NT2/D1 (cell line): ENCODE results near the gene CSGALNACT2.

Experiments
- SUZ12 ChIP-seq: IDR thresholded peaks from 2 replicates; pipeline ENCODE4 v1.6.1; 2011; ENCODE audit not compliant: insufficient read length, insufficient read depth; ENCODE audit errors: extremely low read depth
- YY1 ChIP-seq: IDR thresholded peaks from 2 replicates; pipeline ENCODE4 v1.6.1; 2011; ENCODE audit not compliant: insufficient read length, insufficient read depth

DNA sequence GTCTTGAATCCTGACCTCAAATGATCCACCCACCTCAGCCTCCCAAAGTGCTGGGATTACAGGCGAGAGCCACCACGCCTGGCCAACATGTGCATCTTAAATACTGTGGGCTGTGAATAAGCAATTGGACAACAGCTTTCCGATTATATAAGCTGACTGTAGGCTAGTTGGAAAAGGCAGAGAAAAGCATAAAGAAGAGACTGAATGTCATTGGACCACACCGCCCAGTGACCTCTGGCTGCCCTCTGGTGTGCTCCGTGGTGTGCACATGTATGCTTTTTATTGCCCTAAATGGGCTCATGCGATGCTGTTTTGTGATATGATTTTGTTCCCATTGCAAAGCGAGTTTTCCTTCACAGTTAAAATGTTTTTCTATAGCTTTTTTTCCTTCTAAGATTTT lies 15.4 kb upstream of the CSGALNACT2 start:
- no peak for TF ChIP-seq SUZ12
- no peak for TF ChIP-seq YY1
